Ovary (tissue), 3 donors: ENCODE results near the gene TRAPPC3.

Experiments used
- CTCF ChIP-seq, 3 donors: fragments of 450-650 bp in 2 of 3; fragments of 200-600 bp in 1 of 3; IDR thresholded peaks; one replicate each; pipeline versions ENCODE4 v1.5.1 to v1.8.0; 2016 to 2022; ENCODE audit warnings: antibody characterized with exemption in 3 of 3, mild to moderate bottlenecking in 1 of 3
- POLR2A ChIP-seq: fragments of 450-650 bp; IDR thresholded peaks from one replicate; pipeline ENCODE4 v1.6.1; 2017; ENCODE audit warnings: antibody characterized with exemption, mild to moderate bottlenecking, moderate library complexity
- donor health status: DM: no; HTN: no; CAD: no.

- no peak for TF ChIP-seq CTCF (IDR thresholded peaks at IDR 0.05)
- no peak for TF ChIP-seq POLR2A
Observed at GRCh38 chr1:36157973-36158826, 8.9 kb upstream of the TRAPPC3 start.
